A549 (cell line): ENCODE data around the gene TBC1D1. TPM values are rescaled to one million over a fixed set of nuclear protein-coding genes. Genes with fewer than 3 reads are reported as not detected.
A peak's percentile ranks its signal among the peaks of the same experiment; 100 is the strongest.

ENCODE experiments used
- ATAC-seq, 2 experiments: fragments of 200-7000 bp in 1 of 2; fragments of >200 bp in 1 of 2; cut with Nextera tagmentation in 1 of 2; cut with Tn5 transposase in 1 of 2; 3 replicates each; pipeline versions ENCODE4 v1.8.0 to v1.9.1; 2018 to 2020; ENCODE audit warnings: mild to moderate bottlenecking in 1 of 2, moderate library complexity in 1 of 2
- CTCF ChIA-PET: fragments of 300-600 bp; sonication (Branson Sonifier 250); formaldehyde crosslinking; extraction: SDS; loops from one replicate; lab custom pipeline; 2021; ENCODE audit warnings: antibody characterized with exemption, inconsistent platforms; lab: Yijun Ruan, JAX
- POLR2A ChIA-PET: fragments of 350-600 bp; formaldehyde crosslinking; extraction: SDS; loops from one replicate; lab custom pipeline; 2021; ENCODE audit warnings: antibody characterized with exemption, inconsistent platforms; lab: Yijun Ruan, JAX
- DNase-seq, 2 experiments: peaks; one replicate each; pipeline versions ENCODE4 v3.0.0 to v3.0.0-alpha.2; 2011 to 2016; ENCODE audit warnings: low read depth in 1 of 2, low spot score in 1 of 2
- FAIRE-seq: peaks from 2 replicates; lab custom pipeline; 2011; peaks lifted over from hg19 to GRCh38; lab: Jason Lieb, UNC
- H3K27ac ChIP-seq, 2 experiments: fragments of >200 bp; sonication (Bioruptor Twin); formaldehyde crosslinking; 3 replicates each; pipeline ENCODE4 v1.5.1; 2016 to 2017
- H3K4me1 ChIP-seq: fragments of >200 bp; sonication (Bioruptor Twin); formaldehyde crosslinking; 3 replicates; pipeline ENCODE4 v1.6.1; 2016
- H3K4me2 ChIP-seq: fragments of >200 bp; sonication (Bioruptor Twin); formaldehyde crosslinking; 3 replicates; pipeline ENCODE4 v1.6.1; 2016
- H3K4me3 ChIP-seq: fragments of >200 bp; sonication (Bioruptor Twin); formaldehyde crosslinking; 3 replicates; pipeline ENCODE4 v1.5.1; 2016
- H3K9me3 ChIP-seq: fragments of >200 bp; sonication (Bioruptor Twin); formaldehyde crosslinking; 3 replicates; pipeline ENCODE4 v1.6.1; 2016
- CEBPB ChIP-seq, 2 experiments: fragments of >200 bp in 1 of 2; sonication (Bioruptor Twin) in 1 of 2; formaldehyde crosslinking in 1 of 2; IDR thresholded peaks; 2 replicates each; pipeline ENCODE4 v1.6.1; 2012 to 2016
- CHD2 ChIP-seq: fragments of 150-350 bp; IDR thresholded peaks from 2 replicates; pipeline ENCODE4 v1.6.1; 2014; ENCODE audit warnings: low read length; ENCODE audit not compliant: partially characterized antibody
- CHD4 ChIP-seq: fragments of 200-600 bp; sonication (generic); IDR thresholded peaks from 2 replicates; pipeline ENCODE4 v1.6.1; 2016; ENCODE audit warnings: antibody characterized with exemption, mild to moderate bottlenecking, borderline replicate concordance
- EHF ChIP-seq: fragments of 250-450 bp; sonication (Bioruptor Pico); IDR thresholded peaks from 2 replicates; pipeline ENCODE4 v1.5.0; 2020; ENCODE audit warnings: mild to moderate bottlenecking
- EHMT2 ChIP-seq: fragments of 200-600 bp; sonication (generic); IDR thresholded peaks from 2 replicates; pipeline ENCODE4 v1.6.1; 2016; ENCODE audit warnings: antibody characterized with exemption, low read depth, mild to moderate bottlenecking, moderate library complexity
- EP300 ChIP-seq, 2 experiments: fragments of >200 bp; sonication (Bioruptor Twin); formaldehyde crosslinking; IDR thresholded peaks; 2 replicates in 1 of 2; 3 replicates in 1 of 2; pipeline ENCODE4 v1.6.1; 2016 to 2017
- FOSB ChIP-seq: fragments of 250-450 bp; sonication (Bioruptor Pico); IDR thresholded peaks from 2 replicates; pipeline ENCODE4 v1.5.0; 2020; ENCODE audit warnings: mild to moderate bottlenecking, moderate library complexity
- FOSL2 ChIP-seq, 2 experiments: fragments of 450-650 bp in 1 of 2; fragments of >200 bp in 1 of 2; sonication (Bioruptor Twin) in 1 of 2; formaldehyde crosslinking; IDR thresholded peaks; 2 replicates each; pipeline versions ENCODE4 v1.5.0 to v1.6.1; 2016 to 2020; ENCODE audit warnings: mild to moderate bottlenecking in 1 of 2, moderate library complexity in 1 of 2
- HDAC2 ChIP-seq: fragments of 200-600 bp; sonication (generic); IDR thresholded peaks from 2 replicates; pipeline ENCODE4 v1.6.1; 2016
- HEYL ChIP-seq: fragments of 250-450 bp; sonication (Bioruptor Pico); IDR thresholded peaks from 2 replicates; pipeline ENCODE4 v1.8.0; 2021; ENCODE audit warnings: mild to moderate bottlenecking, moderate library complexity
- HOXA7 ChIP-seq: fragments of 250-450 bp; sonication (Bioruptor Pico); IDR thresholded peaks from 2 replicates; pipeline ENCODE4 v1.5.0; 2020; ENCODE audit warnings: mild to moderate bottlenecking, moderate library complexity
- JUNB ChIP-seq: fragments of >200 bp; sonication (Bioruptor Twin); formaldehyde crosslinking; IDR thresholded peaks from 2 replicates; pipeline ENCODE4 v1.6.1; 2016
- NFE2L2 ChIP-seq: fragments of 150-350 bp; conservative IDR thresholded peaks from 2 replicates; pipeline ENCODE4 v1.6.1; 2014; ENCODE audit warnings: low read length
- NPAS2 ChIP-seq: fragments of 250-450 bp; sonication (Bioruptor Pico); IDR thresholded peaks from 2 replicates; pipeline ENCODE4 v1.8.0; 2022; ENCODE audit warnings: mild to moderate bottlenecking, moderate library complexity, borderline replicate concordance
- NR3C1 ChIP-seq: fragments of >200 bp; sonication (Bioruptor Twin); formaldehyde crosslinking; IDR thresholded peaks from 3 replicates; pipeline ENCODE4 v1.6.1; 2017
- POLR2A ChIP-seq: IDR thresholded peaks from 2 replicates; pipeline ENCODE4 v1.6.1; 2012; ENCODE audit warnings: mild to moderate bottlenecking, low read length
- POLR2AphosphoS2 ChIP-seq: conservative IDR thresholded peaks from 2 replicates; pipeline ENCODE4 v1.6.1; 2012; ENCODE audit warnings: low read length, improper control_type of control experiment, inconsistent platforms
- RAD21 ChIP-seq, 2 experiments: fragments of >200 bp in 1 of 2; sonication (Bioruptor Twin) in 1 of 2; formaldehyde crosslinking in 1 of 2; IDR thresholded peaks in 1 of 2; conservative IDR thresholded peaks in 1 of 2; 2 replicates in 1 of 2; 3 replicates in 1 of 2; pipeline ENCODE4 v1.6.1; 2012 to 2018; ENCODE audit warnings: inconsistent platforms in 1 of 2
- RNF2 ChIP-seq: fragments of 200-600 bp; sonication (generic); IDR thresholded peaks from 2 replicates; pipeline ENCODE4 v1.6.1; 2016; ENCODE audit warnings: low read depth, mild to moderate bottlenecking, antibody characterized with exemption, moderate library complexity, borderline replicate concordance
- SREBF2 ChIP-seq: fragments of 450-650 bp; IDR thresholded peaks from 2 replicates; pipeline ENCODE4 v1.6.1; 2014; ENCODE audit warnings: mild to moderate bottlenecking, moderate library complexity
- TFCP2L1 ChIP-seq: fragments of 250-450 bp; sonication (Bioruptor Pico); IDR thresholded peaks from 2 replicates; pipeline ENCODE4 v1.5.0; 2021; ENCODE audit warnings: mild to moderate bottlenecking
- WGBS: methylation state at CpG from one replicate; pipeline ENCODE4 v1.1.6; 2017; ENCODE audit errors: missing lambda C conversion rate; 5-methylcytosine and 5-hydroxymethylcytosine counted together
- polyA plus RNA-seq, 4 experiments: library from polyadenylated mRNA; depleted of rRNA in 3 of 4; stranded (reverse); fragments of >200 nt; fragmentation: RNase III in 1 of 4; extraction: RNeasy Plus Mini Kit Qiagen cat#74134 plus additional on column Dnase treatment in 1 of 4; gene quantifications; 2 replicates in 3 of 4; 3 replicates in 1 of 4; pipeline ENCODE4 v1.2.3, GENCODE V29; 2011 to 2017
- TF ChIP-seq, protein P1 (sequence below): fragments of 250-450 bp; sonication (Bioruptor Pico); IDR thresholded peaks from 2 replicates; pipeline ENCODE4 v1.5.0; 2020; ENCODE audit warnings: low read depth, mild to moderate bottlenecking, moderate library complexity
- TF ChIP-seq, protein P2 (sequence below): IDR thresholded peaks from 2 replicates; pipeline ENCODE4 v1.6.1; 2012
- TF ChIP-seq, protein P3 (sequence below): IDR thresholded peaks from 2 replicates; pipeline ENCODE4 v1.6.1; 2012; ENCODE audit warnings: low read depth, borderline replicate concordance
- TF ChIP-seq, protein P4 (sequence below): fragments of 150-350 bp; IDR thresholded peaks from 2 replicates; pipeline ENCODE4 v1.6.1; 2014; ENCODE audit warnings: low read depth, mild to moderate bottlenecking, low read length
- TF ChIP-seq, protein P5 (sequence below): fragments of 250-450 bp; sonication (Bioruptor Pico); IDR thresholded peaks from 2 replicates; pipeline ENCODE4 v1.5.0; 2021; ENCODE audit warnings: mild to moderate bottlenecking, moderate library complexity, borderline replicate concordance

TBC1D1 gene
- polyA plus RNA-seq, 2 of the 4 experiments (the other 2 are of a cell fraction), result 26.5 to 28.5 TPM

DNA sequence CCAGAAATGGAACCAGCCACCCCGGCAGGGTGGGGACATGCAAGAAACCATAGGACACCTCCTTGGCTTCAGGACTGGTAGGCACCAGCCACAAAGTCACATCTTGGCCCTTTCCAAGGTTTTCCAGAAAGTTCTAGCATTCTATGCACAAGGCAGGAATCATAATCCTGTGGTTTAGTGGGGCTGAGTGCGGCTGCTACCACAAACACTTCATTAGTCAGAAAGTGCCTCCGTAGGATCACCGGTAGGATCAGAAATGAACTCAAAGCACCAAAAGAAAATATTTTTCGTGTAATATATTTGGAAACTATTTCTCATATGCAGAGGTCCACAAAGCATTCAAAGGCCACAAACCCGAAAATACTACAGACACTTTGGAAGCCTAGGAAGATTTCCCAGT lies 261.0 kb downstream of the TBC1D1 start:
- no peaks in the 10 kb centered on the region for H3K9me3 ChIP-seq
- no peak overlapping the region for H3K4me3 ChIP-seq
- ATAC-seq (no peak), DNase-seq (no peak), FAIRE-seq (no peak)
- WGBS, result 79% methylated on average over 6 of the region's 6 CpGs
- ChIA-PET POLR2A (no interaction called here), CTCF (no interaction called here)
- no peak overlapping the region for H3K4me2 ChIP-seq
- TF ChIP-seq EP300 (IDR thresholded peaks at IDR 0.05) (no peak), CEBPB (IDR thresholded peaks at IDR 0.05) (no peak), HOXA7 (CRISPR knock-in tag) (no peak), CHD4 (no peak), POLR2AphosphoS2 (no peak), NPAS2 (no peak)
- H3K27ac ChIP-seq, result no peak overlapping the region; a peak in 1 of 6 replicates
- peaks cover 29% of the 10 kb centered on the region for H3K4me1 ChIP-seq

DNA sequence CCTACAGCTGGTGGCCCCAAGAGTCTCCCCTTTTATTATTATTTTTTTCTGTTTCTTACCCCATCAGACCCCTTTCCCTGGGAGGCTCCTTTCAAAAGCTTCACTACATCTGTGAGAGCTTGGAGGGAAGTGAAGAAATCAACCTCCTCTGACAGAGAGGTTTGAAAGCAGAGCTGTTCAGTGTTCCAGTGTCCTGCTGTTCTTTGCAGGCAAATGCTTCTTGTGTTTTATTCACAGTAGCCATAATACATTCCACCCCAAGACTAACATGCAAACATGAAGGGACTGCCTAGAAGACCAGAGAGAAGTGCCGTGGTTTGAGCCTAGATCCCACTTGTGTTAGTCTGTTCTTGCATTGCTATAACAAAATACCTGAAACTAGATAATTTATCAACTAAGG lies 261.4 kb downstream of the TBC1D1 start:
- Histone ChIP-seq H3K4me1 (peaks cover 33% of the 10 kb centered on the region), H3K9me3 (no peaks in the 10 kb centered on the region), H3K27ac (peak overlapping the region in 1 of 2 experiments; percentile 39; a peak in 2 of 6 replicates), H3K4me2 (no peak overlapping the region), H3K4me3 (no peak overlapping the region)
- no peak for DNase-seq
- ChIA-PET POLR2A (no interaction called here), CTCF (no interaction called here)
- WGBS, result 94% methylated on average over 1 of the region's 1 CpG
- TF ChIP-seq SREBF2 (no peak), EP300 (IDR thresholded peaks at IDR 0.05) (no peak), RAD21 (conservative IDR thresholded peaks at IDR 0.05 in 1 of 2, IDR thresholded peaks at IDR 0.05 in 1 of 2) (no peak), NR3C1 (no peak), TFCP2L1 (CRISPR knock-in tag) (no peak), CHD4 (no peak), EHF (CRISPR knock-in tag) (no peak), JUNB (no peak), POLR2A (no peak), HDAC2 (no peak), CHD2 (no peak)
- TF ChIP-seq, protein P1, sequence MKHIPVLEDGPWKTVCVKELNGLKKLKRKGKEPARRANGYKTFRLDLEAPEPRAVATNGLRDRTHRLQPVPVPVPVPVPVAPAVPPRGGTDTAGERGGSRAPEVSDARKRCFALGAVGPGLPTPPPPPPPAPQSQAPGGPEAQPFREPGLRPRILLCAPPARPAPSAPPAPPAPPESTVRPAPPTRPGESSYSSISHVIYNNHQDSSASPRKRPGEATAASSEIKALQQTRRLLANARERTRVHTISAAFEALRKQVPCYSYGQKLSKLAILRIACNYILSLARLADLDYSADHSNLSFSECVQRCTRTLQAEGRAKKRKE (CRISPR knock-in tag), result no peak
- TF ChIP-seq, protein P2, sequence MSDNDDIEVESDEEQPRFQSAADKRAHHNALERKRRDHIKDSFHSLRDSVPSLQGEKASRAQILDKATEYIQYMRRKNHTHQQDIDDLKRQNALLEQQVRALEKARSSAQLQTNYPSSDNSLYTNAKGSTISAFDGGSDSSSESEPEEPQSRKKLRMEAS, result no peak
- TF ChIP-seq, protein P3, sequence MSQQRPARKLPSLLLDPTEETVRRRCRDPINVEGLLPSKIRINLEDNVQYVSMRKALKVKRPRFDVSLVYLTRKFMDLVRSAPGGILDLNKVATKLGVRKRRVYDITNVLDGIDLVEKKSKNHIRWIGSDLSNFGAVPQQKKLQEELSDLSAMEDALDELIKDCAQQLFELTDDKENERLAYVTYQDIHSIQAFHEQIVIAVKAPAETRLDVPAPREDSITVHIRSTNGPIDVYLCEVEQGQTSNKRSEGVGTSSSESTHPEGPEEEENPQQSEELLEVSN, result no peak
- FAIRE-seq, result no peak
- no peak for ATAC-seq

DNA sequence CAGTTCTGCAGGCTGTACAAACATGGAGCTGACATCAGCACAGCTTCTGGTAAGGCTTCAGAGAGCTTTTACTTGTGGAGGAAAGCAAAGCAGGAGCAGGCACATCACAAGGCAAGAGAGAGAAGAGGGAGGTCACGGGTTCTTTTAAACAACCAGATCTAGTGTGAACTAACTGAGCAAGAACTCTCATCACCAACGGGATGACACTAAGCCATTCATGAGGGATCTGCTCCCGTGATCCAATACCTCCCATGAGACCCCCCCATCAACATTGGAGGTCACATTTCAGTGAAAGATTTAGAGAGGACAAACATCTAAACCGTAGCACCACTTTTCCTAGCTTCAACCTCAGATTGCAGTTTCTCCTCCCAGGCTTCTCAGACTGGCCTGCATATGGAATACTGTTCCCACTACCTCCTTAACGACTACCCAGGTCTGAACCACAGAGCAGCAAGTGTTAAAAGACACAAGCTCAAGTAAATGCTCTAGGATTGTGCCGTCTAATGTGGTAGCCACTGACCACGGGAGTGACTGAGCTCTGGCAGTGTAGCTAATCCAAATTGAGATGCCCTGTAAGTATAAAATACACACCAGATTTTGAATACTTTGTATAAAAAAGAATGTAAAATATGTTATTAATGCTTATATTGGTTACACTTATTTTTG lies 262.0 kb downstream of the TBC1D1 start:
- Histone ChIP-seq H3K4me3 (no peak overlapping the region), H3K4me2 (no peak overlapping the region), H3K4me1 (peaks cover 39% of the 10 kb centered on the region), H3K9me3 (no peaks in the 10 kb centered on the region), H3K27ac (peak overlapping the region in 1 of 2 experiments; percentile 39; a peak in 3 of 6 replicates)
- POLR2A ChIA-PET, result no interaction called here
- no peak for DNase-seq
- no peak for FAIRE-seq
- no peak for ATAC-seq
- CTCF ChIA-PET, result no interaction called here
- WGBS, result 81% methylated on average over 7 of the region's 7 CpGs
- TF ChIP-seq CHD4 (no peak), NFE2L2 (no peak), HDAC2 (no peak), HEYL (CRISPR knock-in tag) (no peak), JUNB (no peak)

DNA sequence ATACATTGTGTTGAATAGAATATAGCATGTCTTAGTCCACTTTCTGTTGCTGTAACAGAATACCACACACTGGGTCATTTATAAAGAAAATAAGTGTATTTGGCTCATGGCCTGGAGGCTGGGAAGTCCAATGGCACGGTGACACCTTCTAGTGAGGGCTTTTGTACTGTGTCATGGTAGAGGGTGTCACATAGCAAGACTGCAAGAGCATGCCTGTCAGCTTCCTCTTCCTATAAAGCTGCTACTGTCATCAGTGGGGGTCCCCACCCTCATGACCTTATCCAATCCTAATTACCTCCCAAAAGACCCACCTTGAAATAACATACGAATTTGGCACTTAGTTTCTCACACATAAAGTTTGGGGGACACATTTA lies 262.5 kb downstream of the TBC1D1 start:
- Histone ChIP-seq H3K4me1 (peaks cover 42% of the 10 kb centered on the region), H3K27ac (peak overlapping the region in 1 of 2 experiments; percentile 89; a peak in 4 of 6 replicates), H3K4me3 (no peak overlapping the region), H3K9me3 (no peaks in the 10 kb centered on the region), H3K4me2 (no peak overlapping the region)
- DNase-seq (no peak), FAIRE-seq (no peak), ATAC-seq (no peak)
- POLR2A ChIA-PET, result no interaction called here
- CTCF ChIA-PET, result no interaction called here
- WGBS, result 74% methylated on average over 2 of the region's 2 CpGs
- TF ChIP-seq RNF2 (no peak), FOSB (CRISPR knock-in tag) (no peak), SREBF2 (no peak), POLR2A (no peak), EHMT2 (no peak), TFCP2L1 (CRISPR knock-in tag) (no peak), RAD21 (conservative IDR thresholded peaks at IDR 0.05 in 1 of 2, IDR thresholded peaks at IDR 0.05 in 1 of 2) (no peak), HDAC2 (no peak), FOSL2 (IDR thresholded peaks at IDR 0.05) (no peak), FOSL2 (CRISPR knock-in tag; IDR thresholded peaks at IDR 0.05) (no peak)
- TF ChIP-seq, protein P4, sequence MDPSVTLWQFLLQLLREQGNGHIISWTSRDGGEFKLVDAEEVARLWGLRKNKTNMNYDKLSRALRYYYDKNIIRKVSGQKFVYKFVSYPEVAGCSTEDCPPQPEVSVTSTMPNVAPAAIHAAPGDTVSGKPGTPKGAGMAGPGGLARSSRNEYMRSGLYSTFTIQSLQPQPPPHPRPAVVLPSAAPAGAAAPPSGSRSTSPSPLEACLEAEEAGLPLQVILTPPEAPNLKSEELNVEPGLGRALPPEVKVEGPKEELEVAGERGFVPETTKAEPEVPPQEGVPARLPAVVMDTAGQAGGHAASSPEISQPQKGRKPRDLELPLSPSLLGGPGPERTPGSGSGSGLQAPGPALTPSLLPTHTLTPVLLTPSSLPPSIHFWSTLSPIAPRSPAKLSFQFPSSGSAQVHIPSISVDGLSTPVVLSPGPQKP, result no peak
- TF ChIP-seq, protein P5, sequence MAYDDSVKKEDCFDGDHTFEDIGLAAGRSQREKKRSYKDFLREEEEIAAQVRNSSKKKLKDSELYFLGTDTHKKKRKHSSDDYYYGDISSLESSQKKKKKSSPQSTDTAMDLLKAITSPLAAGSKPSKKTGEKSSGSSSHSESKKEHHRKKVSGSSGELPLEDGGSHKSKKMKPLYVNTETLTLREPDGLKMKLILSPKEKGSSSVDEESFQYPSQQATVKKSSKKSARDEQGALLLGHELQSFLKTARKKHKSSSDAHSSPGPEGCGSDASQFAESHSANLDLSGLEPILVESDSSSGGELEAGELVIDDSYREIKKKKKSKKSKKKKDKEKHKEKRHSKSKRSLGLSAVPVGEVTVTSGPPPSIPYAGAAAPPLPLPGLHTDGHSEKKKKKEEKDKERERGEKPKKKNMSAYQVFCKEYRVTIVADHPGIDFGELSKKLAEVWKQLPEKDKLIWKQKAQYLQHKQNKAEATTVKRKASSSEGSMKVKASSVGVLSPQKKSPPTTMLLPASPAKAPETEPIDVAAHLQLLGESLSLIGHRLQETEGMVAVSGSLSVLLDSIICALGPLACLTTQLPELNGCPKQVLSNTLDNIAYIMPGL (CRISPR knock-in tag), result no peak
